ENCODE results near the gene SF3B2.
A peak's percentile ranks its signal among the peaks of the same experiment; 100 is the strongest.
"Not testable (repeated sequence)": the region's sequence is repeated elsewhere in the genome, so short reads cannot be mapped to it uniquely, and the experiment has no call there.

Gene SF3B2

GRCh38 chr11:66020212-66020611 is 32.0 kb upstream of the SF3B2 start:
- DNase-seq, result no peak

GRCh38 chr11:66020618-66021357 is 31.4 kb upstream of the SF3B2 start:
- peak; percentile 81 for DNase-seq

- peak; percentile 20 for DNase-seq
These were observed 29.6 kb upstream of the SF3B2 start for GRCh38 chr11:66022401-66023185.

GRCh38 chr11:66023186-66023440 is 29.1 kb upstream of the SF3B2 start:
- not testable (repeated sequence) for DNase-seq

- DNase-seq, result no peak
These were observed 26.1 kb upstream of the SF3B2 start, which contains the start of gene CATSPER1 for GRCh38 chr11:66026017-66026529. CATSPER1 (minus strand) TSS chr11:66026479; CDS start chr11:66026379, 100 bp downstream.

- DNase-seq, result no peak
These were observed 19.0 kb upstream of the SF3B2 start for GRCh38 chr11:66032957-66033735.

GRCh38 chr11:66035653-66036333 is 16.4 kb upstream of the SF3B2 start:
- no peak for DNase-seq

GRCh38 chr11:66036334-66036710 is 15.8 kb upstream of the SF3B2 start:
- no peak for DNase-seq

GRCh38 chr11:66037327-66037726 is 14.8 kb upstream of the SF3B2 start:
- no peak for DNase-seq

GRCh38 chr11:66039765-66040164 is 12.4 kb upstream of the SF3B2 start:
- DNase-seq, result no peak

GRCh38 chr11:66042227-66042995 is 9.8 kb upstream of the SF3B2 start:
- no peak for DNase-seq

- DNase-seq, result no peak
These were observed 8.9 kb upstream of the SF3B2 start for GRCh38 chr11:66042996-66043906.

- DNase-seq, result peak; percentile 52
These were observed 7.4 kb upstream of the SF3B2 start for GRCh38 chr11:66044757-66045156.

- peak; percentile 64 for DNase-seq
These were observed 7.0 kb upstream of the SF3B2 start for GRCh38 chr11:66045177-66045639.

GRCh38 chr11:66046901-66047300 is 5.3 kb upstream of the SF3B2 start:
- DNase-seq, result no peak

GRCh38 chr11:66047541-66048365 is 4.4 kb upstream of the SF3B2 start:
- no peak for DNase-seq

- DNase-seq, result no peak
These were observed 3.4 kb upstream of the SF3B2 start, which contains the start of gene GAL3ST3 for GRCh38 chr11:66048547-66049323. GAL3ST3 (minus strand) TSS chr11:66049161; CDS start chr11:66045415, 3,746 bp downstream.

GRCh38 chr11:66050581-66051231 is 1.5 kb upstream of the SF3B2 start:
- DNase-seq, result no peak
